SIG-M5 (cell line): Measurements from ENCODE around the gene CAMK4.
"Not testable (repeated sequence)": the region's sequence is repeated elsewhere in the genome, so short reads cannot be mapped to it uniquely, and the experiment has no call there.

Source experiments
- DNase-seq: peaks from one replicate; lab custom pipeline; 2025; lab: John Stamatoyannopoulos, UW

The CAMK4 gene

GRCh38 chr5:111257610-111258009 lies 33.4 kb downstream of the CAMK4 start:
- not testable (repeated sequence) for DNase-seq

- no peak for DNase-seq
These were observed 35.5 kb downstream of the CAMK4 start for GRCh38 chr5:111259636-111260035.

DNA sequence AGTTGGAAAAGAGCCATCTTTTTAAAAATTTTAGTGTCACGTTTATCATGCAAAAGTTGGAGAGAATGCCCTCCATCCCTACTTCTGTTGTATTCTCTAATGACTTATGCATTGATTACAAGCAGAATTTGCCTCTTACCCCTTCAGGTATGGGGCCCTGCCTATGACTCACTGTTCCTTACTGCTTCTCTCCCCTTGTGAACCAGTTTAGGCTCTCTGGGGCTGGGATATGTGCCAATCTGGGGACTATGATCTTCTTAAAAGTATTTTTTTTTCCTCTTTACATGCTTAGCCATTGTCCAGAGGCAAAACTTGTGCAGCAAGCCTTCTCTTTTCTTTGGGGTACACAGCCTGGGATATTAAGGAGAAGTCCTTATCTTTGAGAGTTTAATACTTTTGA lies 37.4 kb downstream of the CAMK4 start:
- DNase-seq, result no peak

DNA sequence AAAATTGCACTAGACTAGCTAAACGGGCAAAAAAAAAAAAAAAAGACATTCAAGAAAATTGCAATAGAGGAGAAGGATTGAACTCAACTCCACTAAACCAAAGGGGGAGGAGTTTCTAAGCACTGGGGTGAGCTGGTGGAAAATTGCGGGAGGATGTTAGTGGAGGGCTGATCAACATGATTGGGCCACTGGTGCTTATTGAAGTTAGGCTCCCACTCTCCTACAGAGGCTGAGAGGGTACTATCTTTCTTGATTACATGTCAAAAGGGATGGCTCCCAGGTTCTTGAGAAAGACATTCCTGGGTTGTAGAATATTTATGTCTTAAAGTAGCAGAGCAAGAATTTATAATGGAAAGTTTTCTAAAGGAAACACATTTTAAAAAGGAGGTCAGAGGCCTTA lies 38.0 kb downstream of the CAMK4 start:
- no peak for DNase-seq

DNA sequence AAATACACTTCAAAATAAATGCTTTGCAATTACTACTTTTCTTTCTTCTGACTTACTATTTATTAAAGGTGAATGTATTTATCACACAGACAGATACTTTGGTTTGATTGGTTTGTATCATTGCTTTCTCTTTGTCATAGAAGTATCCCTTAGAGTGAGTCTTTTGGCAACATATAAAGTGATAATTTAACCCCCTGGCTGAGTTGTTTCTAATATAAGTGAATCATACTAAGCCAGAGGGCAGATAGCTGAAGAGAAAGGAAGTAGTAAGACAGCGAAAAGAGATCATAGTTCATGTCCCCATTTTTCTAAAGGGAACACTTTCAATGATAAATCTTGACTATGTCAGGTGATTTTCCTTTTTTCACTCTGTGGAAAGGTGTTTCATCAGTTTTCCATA lies 38.6 kb downstream of the CAMK4 start:
- DNase-seq, result no peak

- DNase-seq, result no peak
These were observed 42.3 kb downstream of the CAMK4 start for GRCh38 chr5:111266491-111266890.

DNA sequence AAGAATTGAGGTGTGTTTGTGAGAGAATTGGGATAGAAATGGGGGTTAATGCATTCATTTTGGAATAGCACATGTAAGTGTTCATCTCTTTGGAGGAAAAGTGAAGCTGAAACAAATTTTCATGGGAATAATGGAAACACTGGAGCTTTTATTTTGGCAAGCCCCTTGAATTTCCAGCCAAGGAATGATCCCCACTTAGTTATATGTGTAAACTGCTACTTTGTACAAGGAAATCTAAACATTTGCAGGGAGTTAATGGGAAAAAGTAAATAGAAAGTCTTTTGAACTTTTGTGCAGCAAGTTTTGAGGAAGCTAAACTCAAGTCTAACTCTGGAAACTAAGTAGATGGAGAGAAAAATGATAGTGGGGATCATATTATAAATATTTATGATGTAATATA lies 44.1 kb downstream of the CAMK4 start:
- DNase-seq, result no peak

DNA sequence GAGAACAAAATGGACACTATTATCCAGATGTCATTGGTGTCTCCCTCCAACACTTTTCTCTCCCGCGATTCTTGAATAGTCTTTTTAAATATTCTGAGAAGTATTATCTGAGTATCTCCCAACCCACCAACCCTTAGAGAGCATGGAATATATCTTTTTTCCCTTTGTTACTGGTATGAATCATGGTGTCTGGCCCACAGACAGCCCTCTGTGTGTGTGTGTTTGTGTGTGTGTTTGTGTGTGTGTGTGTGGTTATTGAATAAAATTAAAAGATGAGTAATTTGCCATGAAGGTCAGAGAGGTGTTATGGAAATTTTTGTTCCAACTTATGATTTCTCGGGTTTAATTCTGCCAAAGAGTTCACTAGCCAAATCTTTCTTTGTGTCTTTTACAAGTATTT lies 47.7 kb downstream of the CAMK4 start:
- DNase-seq, result no peak

- no peak for DNase-seq
These were observed 52.9 kb downstream of the CAMK4 start for GRCh38 chr5:111277061-111277460.

DNA sequence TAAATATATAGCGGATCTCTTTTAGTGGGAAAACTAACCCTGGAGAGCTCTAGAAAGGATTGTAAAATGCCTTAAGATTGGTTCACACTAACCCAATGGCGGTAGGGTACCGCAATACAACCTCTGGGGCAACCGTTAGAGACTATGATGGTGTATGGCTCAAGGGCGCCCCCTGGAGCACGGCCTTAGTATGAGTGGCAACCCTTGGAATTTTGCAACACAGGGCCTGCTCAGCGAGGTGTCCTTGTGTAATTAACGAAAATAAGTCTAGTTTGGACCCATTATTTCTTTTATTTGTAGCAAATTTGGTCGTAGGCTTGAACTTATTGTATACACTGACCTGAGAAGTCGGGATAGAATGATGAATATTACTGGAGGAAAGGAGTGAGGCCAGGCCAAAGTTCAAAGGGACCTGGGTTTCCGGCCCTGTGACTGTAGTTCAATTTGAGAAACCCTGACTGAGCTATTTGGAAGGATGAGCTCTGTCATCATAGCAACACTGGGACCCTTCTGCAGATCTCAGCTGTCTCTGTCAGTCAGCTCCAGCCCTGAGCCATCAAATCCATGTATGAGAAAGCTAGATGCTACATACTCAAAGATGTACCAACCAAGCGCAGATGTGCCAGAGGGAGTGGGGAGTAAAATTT lies 54.8 kb downstream of the CAMK4 start:
- no peak for DNase-seq

- DNase-seq, result no peak
These were observed 56.2 kb downstream of the CAMK4 start for GRCh38 chr5:111280282-111280951.

DNA sequence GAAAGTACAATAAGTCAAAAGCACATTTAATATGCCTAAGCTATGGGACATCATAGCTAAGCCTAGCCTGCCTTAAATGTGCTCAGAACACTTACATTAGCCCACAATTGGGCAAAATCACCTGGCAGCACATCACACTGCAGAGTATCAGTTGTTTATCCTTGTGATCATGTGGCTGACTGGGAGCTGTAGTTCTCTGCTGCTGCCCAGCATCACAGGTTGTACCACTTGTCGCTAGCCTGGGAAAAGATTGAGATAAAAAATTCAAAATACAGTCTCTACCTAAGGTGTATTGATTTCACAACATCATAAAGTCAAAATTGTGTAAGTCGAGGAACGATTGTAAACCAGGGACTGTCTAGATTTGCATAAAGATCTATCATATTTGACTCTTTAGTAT lies 58.6 kb downstream of the CAMK4 start:
- no peak for DNase-seq

GRCh38 chr5:111284825-111285224 lies 60.6 kb downstream of the CAMK4 start:
- no peak for DNase-seq

- no peak for DNase-seq
These were observed 70.4 kb downstream of the CAMK4 start for GRCh38 chr5:111294551-111294950.

- no peak for DNase-seq
These were observed 71.5 kb downstream of the CAMK4 start for GRCh38 chr5:111295649-111296048.

- no peak for DNase-seq
These were observed 72.4 kb downstream of the CAMK4 start for GRCh38 chr5:111296570-111296969.

DNA sequence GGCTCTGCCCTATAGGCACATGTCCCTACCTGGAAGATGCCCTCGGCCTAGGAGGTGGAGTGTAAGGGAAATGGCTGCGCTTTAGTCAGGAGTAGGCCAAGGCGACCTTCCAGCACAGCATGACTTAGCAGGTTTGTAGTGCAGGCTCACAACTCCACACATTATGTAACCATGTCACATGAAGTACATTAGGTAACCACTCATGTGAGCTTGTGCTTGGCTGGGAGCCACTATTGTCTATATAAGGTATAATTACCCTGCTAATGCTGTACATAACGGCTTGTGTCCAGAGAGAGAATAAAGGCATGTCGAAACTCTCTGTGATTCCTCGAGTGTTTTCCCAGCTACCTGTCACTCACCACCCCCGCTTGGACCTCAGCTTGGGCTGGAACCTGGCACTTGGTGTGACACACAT lies 74.9 kb downstream of the CAMK4 start:
- no peak for DNase-seq

- DNase-seq, result no peak
These were observed 75.7 kb downstream of the CAMK4 start for GRCh38 chr5:111299831-111300432.

GRCh38 chr5:111301264-111301663 lies 77.1 kb downstream of the CAMK4 start:
- DNase-seq, result no peak

GRCh38 chr5:111302043-111302442 lies 77.9 kb downstream of the CAMK4 start:
- not testable (repeated sequence) for DNase-seq

- DNase-seq, result no peak
These were observed 84.8 kb downstream of the CAMK4 start for GRCh38 chr5:111308951-111309350.

DNA sequence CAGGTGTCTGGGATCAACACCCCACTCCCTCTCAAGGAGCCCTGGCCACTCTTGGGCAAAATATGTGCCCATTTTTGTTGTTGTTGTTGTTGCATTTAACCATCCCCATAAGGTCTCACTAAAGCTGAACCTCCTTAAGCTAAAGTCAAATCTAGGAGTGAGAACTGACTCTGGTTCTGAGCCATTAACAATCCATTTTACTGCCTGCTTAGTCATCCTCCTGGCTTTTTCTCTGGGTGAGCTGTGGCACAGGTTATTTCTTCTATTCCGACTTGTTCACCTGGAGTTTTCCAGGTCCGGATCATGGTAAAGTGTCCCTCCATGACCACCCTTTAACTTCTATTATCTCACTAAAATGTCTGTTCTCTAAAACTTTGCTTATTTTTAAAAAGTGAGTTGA lies 85.2 kb downstream of the CAMK4 start:
- no peak for DNase-seq
